CD4-positive, alpha-beta T cell treated with Interleukin-12 subunit alpha and Interleukin-12 subunit beta, for 1 hour (primary cell): Measurements from ENCODE around the gene GP9.
A peak's percentile ranks its signal among the peaks of the same experiment; 100 is the strongest.

Source experiments
- DNase-seq: peaks from one replicate; pipeline ENCODE4 v3.0.0-alpha.2; 2020

The GP9 gene

DNA sequence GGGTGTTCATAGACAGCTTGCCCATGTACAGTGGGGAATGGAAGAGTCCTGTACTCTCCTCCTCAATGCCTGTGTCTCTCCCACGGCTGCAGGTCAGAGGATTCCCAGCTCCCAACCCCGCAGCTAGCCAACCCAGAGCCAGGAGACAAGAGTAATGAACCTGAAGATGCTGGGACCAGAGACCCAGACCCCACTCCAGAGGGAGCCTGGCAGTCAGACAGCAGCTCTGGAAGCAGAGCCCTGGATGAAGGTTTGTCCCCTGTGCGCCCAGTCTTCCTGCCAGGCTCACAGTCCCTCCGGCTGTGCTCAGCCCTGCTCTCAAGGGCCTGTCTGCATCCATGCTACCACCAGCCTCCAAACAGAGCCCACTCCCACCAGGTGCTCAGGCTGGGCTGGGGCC is 30.0 kb upstream of the GP9 start:
- DNase-seq, result no peak

- DNase-seq, result no peak
Measured at GRCh38 chr3:129031476-129032215, 28.9 kb upstream of the GP9 start.

- DNase-seq, result no peak
Measured at GRCh38 chr3:129032716-129033115, 27.9 kb upstream of the GP9 start.

- DNase-seq, result no peak
Measured at GRCh38 chr3:129033151-129033550, 27.4 kb upstream of the GP9 start.

DNA sequence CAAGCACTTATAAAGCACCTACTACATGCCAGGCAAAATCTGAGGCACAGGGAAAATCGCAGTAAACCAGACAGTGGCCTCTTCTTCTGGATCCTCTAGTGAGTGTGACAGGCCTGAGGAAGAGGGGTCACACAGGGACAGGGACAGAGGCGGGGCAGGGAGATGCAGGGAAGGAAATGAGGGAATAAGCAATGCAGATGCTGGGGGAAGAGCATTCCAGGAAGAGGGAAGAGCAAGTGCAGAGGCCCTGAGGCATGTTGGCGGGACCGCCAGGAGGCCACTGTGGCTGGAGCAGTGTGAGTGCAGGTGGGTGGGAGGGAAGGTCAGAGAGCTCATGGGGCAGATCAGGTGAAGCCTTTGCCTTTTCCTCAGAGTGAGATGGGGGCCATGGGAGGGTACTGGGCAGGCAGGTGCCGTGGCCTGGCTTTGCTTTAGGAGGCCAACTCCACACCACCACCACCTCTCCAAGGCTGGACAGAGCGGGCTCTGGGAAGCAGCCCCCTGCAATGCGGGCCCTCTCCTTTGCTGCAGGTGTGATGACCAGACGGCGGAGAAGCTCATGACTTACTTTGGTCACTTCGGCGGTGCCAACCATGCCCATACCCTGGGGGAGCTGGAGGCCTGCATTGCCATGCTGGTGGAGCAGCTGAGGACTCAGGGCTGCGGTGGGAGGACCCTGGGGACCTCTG is 26.8 kb upstream of the GP9 start:
- DNase-seq, result no peak

DNA sequence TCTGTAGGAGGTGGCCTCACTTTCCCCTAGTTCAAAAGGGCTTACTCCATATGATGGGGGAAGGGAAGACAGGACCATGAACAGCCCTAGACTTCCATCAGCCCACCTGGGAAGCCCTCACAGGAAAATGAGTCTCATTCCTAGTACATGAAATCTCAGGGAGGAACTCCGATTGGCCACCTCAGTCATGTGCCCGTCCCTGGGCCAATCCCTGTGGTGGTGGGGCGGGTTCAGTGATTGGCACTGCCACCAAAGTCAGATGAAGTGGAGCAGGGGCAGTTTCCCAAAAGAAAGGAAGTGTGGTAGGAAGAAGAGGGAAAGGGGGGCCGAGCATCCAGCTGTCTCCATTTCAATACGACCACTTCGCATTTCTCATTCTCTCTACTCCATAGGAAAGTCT is 25.9 kb upstream of the GP9 start:
- DNase-seq, result no peak

DNA sequence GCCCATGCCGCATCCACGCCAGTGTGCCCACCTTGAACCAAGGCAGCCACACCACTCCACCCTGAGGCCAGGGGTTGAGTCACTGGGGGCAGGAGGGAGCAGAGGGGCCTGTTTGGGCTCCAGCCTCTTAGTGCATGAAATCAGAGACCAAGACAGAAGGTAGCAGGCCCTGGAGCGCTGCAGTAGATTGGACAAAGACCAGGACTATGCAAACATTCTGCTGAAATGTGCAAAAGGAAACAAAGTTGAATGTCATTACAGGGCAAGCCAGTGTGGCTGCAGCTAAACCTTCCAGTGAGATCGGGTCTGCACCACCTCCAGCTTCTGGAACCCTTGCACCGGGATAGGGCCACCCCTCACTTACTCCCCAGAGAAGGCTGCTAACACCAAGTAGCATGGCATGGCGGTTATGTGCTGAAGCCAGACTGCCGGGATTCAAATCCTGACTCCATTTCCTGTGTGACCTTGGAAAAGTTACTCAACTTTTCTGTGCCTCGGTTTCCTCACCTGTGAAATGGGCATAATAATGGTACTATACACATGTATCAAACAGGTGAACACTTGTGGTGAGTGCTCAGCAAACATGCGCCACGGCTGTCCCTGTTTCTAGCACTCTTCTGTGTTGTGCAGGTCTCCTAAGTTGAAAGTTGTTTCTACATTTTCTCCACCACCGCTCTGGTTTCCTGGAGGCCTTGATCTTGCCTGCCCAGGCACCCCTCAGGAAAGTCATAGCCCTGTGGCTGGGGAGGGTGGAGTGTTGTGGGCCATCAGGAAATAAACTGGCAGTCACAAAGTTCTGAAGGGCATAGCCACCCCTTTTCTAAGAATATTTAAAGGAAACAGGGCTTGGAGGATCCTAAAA is 25.0 kb upstream of the GP9 start:
- no peak for DNase-seq

DNA sequence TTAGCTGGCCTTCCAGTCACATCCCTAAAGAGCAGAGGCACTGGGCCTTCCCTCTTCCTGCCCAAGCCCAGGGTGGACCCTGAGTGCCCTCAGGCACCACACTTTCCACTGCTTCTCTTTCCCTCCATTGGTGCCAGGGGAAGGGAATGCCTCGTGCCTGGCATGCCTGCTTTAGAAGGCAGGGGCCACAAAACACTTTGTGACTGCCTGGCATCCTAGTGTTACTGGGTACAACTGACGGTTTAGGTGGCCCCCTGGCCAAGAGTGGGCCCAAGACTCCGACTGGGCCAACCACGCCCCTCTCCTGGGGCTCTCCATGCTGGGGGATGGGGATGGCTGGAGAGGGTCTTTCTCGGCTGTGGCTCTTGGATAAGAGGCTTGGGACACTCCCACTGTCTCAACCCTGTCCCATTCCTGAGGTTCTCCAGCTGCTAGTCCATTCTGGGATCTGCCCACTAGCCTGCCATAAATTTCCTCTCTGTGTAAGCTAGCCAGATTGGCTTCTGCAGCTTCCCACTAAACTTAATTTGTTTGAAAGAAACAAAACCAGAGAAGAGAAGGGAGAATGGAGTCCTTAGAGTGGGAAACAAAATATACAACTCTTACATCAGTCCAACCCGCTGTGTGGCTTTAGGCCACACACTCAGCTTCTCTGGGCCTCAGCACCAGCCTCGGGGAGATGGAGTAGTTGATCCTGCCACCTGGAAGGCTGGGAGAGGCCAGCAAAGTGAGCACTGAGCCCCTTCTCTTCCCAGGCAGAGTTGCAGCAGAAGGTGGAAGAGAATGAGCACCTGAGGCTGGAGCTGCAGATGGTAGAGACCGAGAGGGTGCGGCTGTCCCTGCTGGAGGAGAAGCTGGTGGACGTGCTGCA is 24.1 kb upstream of the GP9 start:
- no peak for DNase-seq

- DNase-seq, result no peak
Measured at GRCh38 chr3:129037093-129037419, 23.5 kb upstream of the GP9 start.

GRCh38 chr3:129038121-129038855 is 22.3 kb upstream of the GP9 start:
- DNase-seq, result no peak

DNA sequence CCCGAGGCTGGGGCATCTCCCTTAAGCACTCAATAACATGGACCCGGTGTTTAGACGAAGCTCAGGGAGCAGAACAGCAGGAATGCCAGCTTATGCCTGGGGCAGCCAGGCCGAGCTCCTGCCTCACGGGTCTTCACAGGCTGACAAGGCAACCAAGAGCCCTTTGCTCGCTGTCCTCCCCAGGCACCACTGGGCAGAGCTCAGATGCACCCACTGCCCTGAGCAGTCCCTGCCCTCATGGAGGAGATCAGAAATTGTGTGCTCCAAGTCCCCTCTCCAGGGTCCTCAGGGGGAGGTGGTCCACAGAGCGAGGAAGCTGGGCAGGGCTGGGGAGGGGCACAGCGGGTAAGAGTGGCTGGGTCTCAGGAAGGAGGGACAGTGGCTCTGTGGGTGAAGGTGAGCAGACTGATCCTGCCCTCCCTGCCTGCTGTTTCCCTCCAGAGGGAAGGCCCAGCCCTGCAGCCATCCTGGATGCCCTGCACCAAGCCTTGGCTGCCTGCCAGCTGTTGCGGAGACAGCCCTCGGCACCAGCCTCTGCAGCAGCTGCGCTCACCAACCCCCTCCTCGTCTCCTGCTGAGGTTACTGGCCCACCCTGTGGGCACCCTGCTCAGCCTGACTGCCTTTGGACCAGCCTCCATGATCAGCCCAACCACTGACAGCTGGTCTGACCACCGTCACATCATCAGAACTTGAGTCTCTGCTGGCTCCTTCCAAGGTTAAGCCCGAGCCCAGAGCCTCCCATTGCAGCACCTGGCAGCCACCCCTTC is 21.1 kb upstream of the GP9 start:
- DNase-seq, result no peak

DNA sequence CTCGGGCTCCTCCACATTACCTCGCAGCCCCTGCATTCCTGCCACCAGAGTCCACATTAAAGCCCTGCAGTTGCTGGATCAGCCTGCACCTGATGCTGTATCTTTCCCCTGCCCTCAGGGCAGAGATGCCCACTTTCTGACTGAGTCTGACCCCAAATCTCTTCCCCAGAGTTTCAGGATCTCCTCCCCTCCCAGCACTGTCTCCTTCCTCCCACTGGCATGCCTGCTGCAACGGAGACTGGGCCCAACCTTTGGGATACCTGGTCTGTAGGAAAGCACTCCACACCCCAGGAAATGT is 20.6 kb upstream of the GP9 start:
- DNase-seq, result no peak

DNA sequence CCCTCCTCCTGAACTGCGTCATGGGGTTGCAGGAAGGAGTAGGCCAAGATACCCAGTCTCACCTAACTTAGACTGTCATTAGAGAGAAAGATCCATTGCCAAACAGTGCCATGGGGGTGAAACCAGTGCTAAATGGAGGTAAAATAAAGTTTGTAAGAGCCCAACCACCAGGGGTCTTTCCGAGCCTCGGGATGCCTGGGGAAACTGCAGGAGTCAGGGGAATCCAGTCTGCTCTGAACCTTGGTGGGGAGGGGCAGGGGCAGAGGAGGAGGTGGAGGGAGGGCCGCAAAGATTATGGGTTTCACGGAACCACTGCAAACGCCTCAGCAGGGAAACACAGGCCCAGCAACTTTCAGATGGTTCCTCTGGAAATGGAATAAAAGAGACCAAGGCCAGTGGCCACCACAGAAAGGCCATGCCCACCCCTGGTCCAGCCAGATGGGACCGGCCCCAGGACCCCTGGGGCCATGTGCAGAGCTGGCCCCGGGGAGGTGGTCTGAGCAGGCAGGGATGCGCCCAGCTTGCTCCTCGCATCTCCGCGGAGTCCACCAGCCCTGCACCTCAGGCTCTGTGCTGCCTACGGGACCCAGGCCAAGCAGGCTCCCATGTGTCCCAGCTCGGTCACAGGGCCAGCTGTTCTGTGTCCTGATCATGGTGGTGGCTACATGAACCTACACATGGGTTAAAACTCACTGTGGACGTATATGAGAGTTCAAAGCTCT is 19.8 kb upstream of the GP9 start:
- DNase-seq, result no peak

DNA sequence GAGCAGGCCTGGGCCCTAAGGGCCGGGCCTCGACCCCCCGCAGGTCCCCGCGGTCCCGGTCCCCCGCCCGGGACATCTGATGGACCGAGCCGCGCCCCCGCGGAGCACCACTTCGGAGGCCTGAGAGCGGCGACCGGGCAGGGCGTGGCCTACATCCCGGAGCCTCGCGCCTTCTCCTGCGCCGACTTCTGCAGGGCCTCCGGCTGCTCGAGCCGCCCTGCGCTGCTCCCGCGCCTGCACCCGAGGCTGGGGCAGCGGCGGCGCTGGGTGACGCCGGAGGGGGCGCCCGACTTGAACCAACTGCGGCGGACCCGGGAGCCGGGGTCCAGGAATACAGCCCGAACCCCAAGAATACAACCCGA is 14.9 kb upstream of the GP9 start:
- DNase-seq, result peak; percentile 29

DNA sequence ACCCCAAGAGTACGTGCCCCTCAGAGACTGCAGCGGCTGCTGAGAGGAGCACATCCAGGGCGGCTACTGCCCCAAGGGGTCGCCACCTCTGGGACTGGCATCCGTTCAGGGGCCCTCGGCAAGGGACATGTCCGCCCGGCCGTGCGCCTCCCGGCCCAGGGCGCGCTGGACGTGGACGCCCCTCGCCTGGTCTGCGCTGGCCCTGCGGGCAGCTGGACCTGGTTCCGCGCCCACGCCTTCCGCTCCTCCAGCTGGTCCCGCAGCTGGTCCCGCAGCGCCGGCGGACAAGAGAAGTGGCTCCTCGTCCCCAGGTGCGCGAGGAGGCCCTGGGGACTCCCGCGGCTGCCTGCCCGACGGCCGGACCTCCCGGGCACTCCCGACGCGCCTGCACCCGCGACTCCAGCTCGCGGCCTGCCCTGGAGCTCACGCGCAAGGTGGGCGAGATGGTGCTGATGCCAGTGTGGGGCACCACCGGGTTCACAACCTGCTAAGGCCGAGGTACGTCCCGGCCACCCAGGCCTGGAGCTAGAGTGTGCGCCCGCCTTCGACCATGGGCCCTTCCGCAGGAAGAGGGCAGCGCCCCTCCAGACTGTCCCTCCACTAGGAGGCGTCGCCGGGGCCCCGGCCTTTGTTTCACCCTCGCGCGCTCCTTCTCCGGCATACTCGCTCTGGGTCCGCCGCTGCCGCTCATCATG is 14.4 kb upstream of the GP9 start:
- no peak for DNase-seq

GRCh38 chr3:129046732-129047552 is 13.6 kb upstream of the GP9 start:
- DNase-seq, result no peak

GRCh38 chr3:129047553-129047839 is 13.1 kb upstream of the GP9 start:
- DNase-seq, result no peak

DNA sequence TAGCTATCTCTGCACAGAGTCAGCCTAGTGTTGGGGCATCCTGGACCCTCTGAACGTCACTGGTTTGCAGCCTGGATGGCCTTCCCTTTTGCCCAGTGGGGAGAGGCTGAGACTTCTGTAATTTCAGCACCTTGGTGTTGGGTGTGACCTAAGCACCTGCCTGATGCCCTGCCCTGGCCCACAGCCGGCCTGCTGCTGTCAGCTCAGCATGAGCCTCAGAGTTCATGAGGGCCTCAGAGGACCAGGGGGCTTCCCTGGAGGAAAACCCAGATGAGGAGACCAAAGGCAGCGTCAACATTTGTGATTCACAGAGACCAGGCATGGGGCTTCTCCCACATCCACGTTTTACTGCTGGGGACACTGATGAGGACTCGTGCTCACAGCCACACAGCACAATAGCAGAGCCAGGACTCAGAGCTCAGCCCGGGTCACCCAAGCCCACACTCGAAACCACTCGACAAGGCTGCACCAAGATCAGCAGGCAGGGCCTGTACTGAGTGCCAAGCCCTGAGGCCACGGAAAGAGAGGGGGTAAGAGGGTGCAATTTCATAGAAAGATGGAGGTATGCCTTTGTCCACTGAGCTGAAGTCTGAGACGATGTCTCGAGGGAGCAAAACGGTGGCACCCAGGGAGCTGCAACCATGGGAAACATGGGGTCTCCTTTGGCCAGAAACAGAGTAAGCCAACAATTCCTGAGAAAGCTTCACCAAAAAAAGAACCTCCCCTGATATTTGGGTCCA is 9.9 kb upstream of the GP9 start:
- DNase-seq, result no peak

- DNase-seq, result no peak
Measured at GRCh38 chr3:129051871-129052340, 8.7 kb upstream of the GP9 start.
